ENCODE measurements around the gene CPNE1.

Gene CPNE1

DNA sequence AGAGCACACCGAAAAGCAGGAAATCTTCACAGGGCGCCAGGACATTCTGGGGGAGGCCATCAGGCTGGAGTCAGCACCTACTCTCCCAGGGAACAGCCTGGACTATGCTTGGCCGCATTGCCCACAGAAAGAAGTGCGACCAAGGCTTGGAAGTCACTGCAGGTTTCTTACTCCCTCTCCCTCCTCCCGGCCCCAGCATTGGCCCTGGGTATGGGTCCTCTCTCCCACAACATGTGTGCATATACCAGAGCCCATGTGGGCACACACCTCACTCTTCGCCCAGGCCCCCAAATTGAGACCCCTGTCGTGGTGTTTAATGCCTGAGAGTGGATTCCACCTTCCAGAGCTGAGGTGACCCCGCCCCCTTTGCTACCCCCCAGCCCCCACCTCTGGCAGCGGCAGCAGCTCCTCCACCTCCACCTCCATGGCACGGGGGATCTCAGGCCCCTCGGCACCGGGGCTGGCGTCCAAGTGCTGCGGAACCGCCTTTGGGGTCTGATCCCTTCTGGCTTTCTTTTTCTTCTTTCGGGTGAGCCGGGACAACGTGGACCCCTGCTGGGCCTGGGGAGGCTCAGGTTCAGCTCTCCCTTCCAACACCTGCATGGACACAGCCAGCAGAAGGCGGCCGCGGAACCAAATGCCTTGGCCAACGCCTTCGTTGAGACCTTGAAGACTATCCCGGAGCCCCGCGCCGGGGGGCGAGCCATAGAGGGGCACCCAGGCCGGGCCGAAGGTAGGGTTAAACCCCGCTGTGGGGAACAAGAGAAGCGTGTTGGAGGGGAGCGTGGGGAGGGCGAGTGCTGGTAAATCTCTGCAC lies 64.3 kb downstream of the CPNE1 start:
- Histone ChIP-seq H3K27me3 (ENCODE audit: insufficient read depth, poor library complexity, severe bottlenecking) (peaks cover 9% of the 10 kb centered on the region), H3K4me3 (ENCODE audit: severe bottlenecking) (peak overlapping the region; percentile 22), H3K27ac (ENCODE audit: poor library complexity, severe bottlenecking) (no peak overlapping the region), H3K36me3 (ENCODE audit: low read depth) (no peaks in the 10 kb centered on the region), H3K4me1 (ENCODE audit: insufficient read depth, poor library complexity, severe bottlenecking) (no peaks in the 10 kb centered on the region), H3K9me3 (ENCODE audit: severe bottlenecking) (no peaks in the 10 kb centered on the region)
- no peak for TF ChIP-seq CTCF (IDR thresholded peaks at IDR 0.05; ENCODE audit: poor library complexity, severe bottlenecking)
- DNase-seq (ENCODE audit: low spot score) (peak; percentile 84), ATAC-seq (ENCODE audit: low read depth) (no peak)

DNA sequence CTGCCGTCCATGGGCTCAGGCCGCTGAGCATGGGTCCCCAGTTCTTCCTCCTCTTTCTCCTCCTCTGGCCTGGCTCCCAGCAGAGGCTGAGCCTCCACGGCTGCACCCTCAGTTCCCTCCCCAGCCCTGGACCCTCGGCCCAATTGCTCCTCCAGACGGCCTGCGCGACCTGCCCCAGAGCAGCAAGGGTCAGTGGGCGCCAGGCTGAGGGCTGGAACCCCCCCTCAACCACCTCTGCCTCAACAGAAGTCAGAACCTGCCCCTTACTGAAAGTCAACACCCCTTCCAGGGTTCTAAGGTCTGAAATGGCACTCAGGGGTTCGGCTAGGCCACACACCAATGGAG lies 65.0 kb downstream of the CPNE1 start:
- Histone ChIP-seq H3K9me3 (ENCODE audit: severe bottlenecking) (no peaks in the 10 kb centered on the region), H3K4me1 (ENCODE audit: insufficient read depth, poor library complexity, severe bottlenecking) (no peaks in the 10 kb centered on the region), H3K4me3 (ENCODE audit: severe bottlenecking) (no peak overlapping the region), H3K27ac (ENCODE audit: poor library complexity, severe bottlenecking) (no peak overlapping the region), H3K27me3 (ENCODE audit: insufficient read depth, poor library complexity, severe bottlenecking) (peaks cover 9% of the 10 kb centered on the region), H3K36me3 (ENCODE audit: low read depth) (no peaks in the 10 kb centered on the region)
- ATAC-seq (ENCODE audit: low read depth) (no peak), DNase-seq (ENCODE audit: low spot score) (peak; percentile 80)
- no peak for TF ChIP-seq CTCF (IDR thresholded peaks at IDR 0.05; ENCODE audit: poor library complexity, severe bottlenecking)

GRCh38 chr20:35598899-35599775 lies 65.6 kb downstream of the CPNE1 start:
- H3K9me3 ChIP-seq (ENCODE audit: severe bottlenecking): no peaks in the 10 kb centered on the region
- H3K36me3 ChIP-seq (ENCODE audit: low read depth): no peaks in the 10 kb centered on the region
- peaks cover 9% of the 10 kb centered on the region for H3K27me3 ChIP-seq (ENCODE audit: insufficient read depth, poor library complexity, severe bottlenecking)
- H3K4me1 ChIP-seq (ENCODE audit: insufficient read depth, poor library complexity, severe bottlenecking): no peaks in the 10 kb centered on the region
- no peak for TF ChIP-seq CTCF (IDR thresholded peaks at IDR 0.05; ENCODE audit: poor library complexity, severe bottlenecking)
- H3K4me3 ChIP-seq (ENCODE audit: severe bottlenecking): no peak overlapping the region
- H3K27ac ChIP-seq (ENCODE audit: poor library complexity, severe bottlenecking): no peak overlapping the region
- ATAC-seq (ENCODE audit: low read depth) (peak; percentile 8; the same call in 1 of the 3 replicates), DNase-seq (ENCODE audit: low spot score) (peak; percentile 84)

- Histone ChIP-seq H3K4me3 (ENCODE audit: severe bottlenecking) (no peak overlapping the region), H3K27ac (ENCODE audit: poor library complexity, severe bottlenecking) (no peak overlapping the region), H3K36me3 (ENCODE audit: low read depth) (no peaks in the 10 kb centered on the region), H3K27me3 (ENCODE audit: insufficient read depth, poor library complexity, severe bottlenecking) (peaks cover 9% of the 10 kb centered on the region), H3K9me3 (ENCODE audit: severe bottlenecking) (no peaks in the 10 kb centered on the region), H3K4me1 (ENCODE audit: insufficient read depth, poor library complexity, severe bottlenecking) (no peaks in the 10 kb centered on the region)
- DNase-seq (ENCODE audit: low spot score) (peak; percentile 57), ATAC-seq (ENCODE audit: low read depth) (no peak)
- no peak for TF ChIP-seq CTCF (IDR thresholded peaks at IDR 0.05; ENCODE audit: poor library complexity, severe bottlenecking)
Measured at GRCh38 chr20:35598476-35598875, 66.2 kb downstream of the CPNE1 start.

Measured in RWPE2 (cell line).